ENCODE results near the gene FBLN5. TPM values are rescaled to one million over a fixed set of nuclear protein-coding genes. Genes with fewer than 3 reads are reported as not detected.

FBLN5 gene
- total RNA-seq, 1 experiment from 2014 or later = 1.0 TPM

GRCh38 chr14:91927191-91927590, 20.3 kb downstream of the FBLN5 start:
- Mint-ChIP-seq H3K27ac (no peak overlapping the region), H3K9me3 (no peaks in the 10 kb centered on the region), H3K27me3 (ENCODE audit: low read depth) (no peaks in the 10 kb centered on the region), H3K36me3 (ENCODE audit: insufficient read depth in 1 of 3, low read depth in 3 of 3) (no peaks in the 10 kb centered on the region), H3K4me3 (no peak overlapping the region), H3K4me1 (peaks cover 4 to 8% of the 10 kb centered on the region in 2 experiments; a peak in 3 of 4 replicates)
- Histone ChIP-seq H4K20me1 (ENCODE audit: control insufficient read depth, insufficient read depth, insufficient read length) (no peaks in the 10 kb centered on the region), H3K4me2 (ENCODE audit: insufficient read depth, insufficient read length, low read length) (no peak overlapping the region), H3K4ac (ENCODE audit: low read depth, low read length) (no peak overlapping the region), H3K56ac (ENCODE audit: insufficient read length, low read depth, low read length) (no peak overlapping the region), H3K9ac (ENCODE audit: extremely low read depth, insufficient read length, low read length) (no peak overlapping the region), H2AK5ac (ENCODE audit: insufficient read length, low read length) (no peak overlapping the region), H3K4me1 (ENCODE audit: insufficient read depth, low read length) (no peaks in the 10 kb centered on the region), H2AFZ (ENCODE audit: low read length) (no peak overlapping the region), H3K79me2 (ENCODE audit: insufficient read depth, low read length) (no peaks in the 10 kb centered on the region), H3K18ac (ENCODE audit: insufficient read length, low read depth, low read length) (no peak overlapping the region), H3K14ac (ENCODE audit: insufficient read depth, low read length) (no peak overlapping the region), H3K23me2 (ENCODE audit: insufficient read length, low read depth, low read length, poor library complexity, severe bottlenecking) (no peaks in the 10 kb centered on the region), H2BK15ac (ENCODE audit: low read depth, low read length) (no peak overlapping the region), H4K8ac (replicated peaks; ENCODE audit: insufficient read length, low read depth, low read length) (no peak overlapping the region), H2BK12ac (ENCODE audit: insufficient read length, low read depth, low read length) (no peak overlapping the region), H2BK20ac (ENCODE audit: low read depth, low read length, poor library complexity, severe bottlenecking) (no peak overlapping the region), H3K23ac (ENCODE audit: insufficient read length, low read depth, low read length) (no peak overlapping the region), H4K91ac (ENCODE audit: insufficient read length, low read depth, low read length) (no peak overlapping the region), H2BK120ac (ENCODE audit: low read depth, low read length, poor library complexity, severe bottlenecking) (no peak overlapping the region), H4K5ac (ENCODE audit: insufficient read length, low read depth, low read length) (no peak overlapping the region), H3T11ph (ENCODE audit: low read length) (no peak overlapping the region), H3K27ac (ENCODE audit: insufficient read length, low read depth, low read length) (no peak overlapping the region), H3K79me1 (ENCODE audit: insufficient read depth, low read depth, low read length, poor library complexity, severe bottlenecking) (no peaks in the 10 kb centered on the region), H3K27me3 (ENCODE audit: insufficient read depth, low read length) (no peaks in the 10 kb centered on the region), H2BK5ac (ENCODE audit: insufficient read length, low read length) (no peak overlapping the region), H3K9me3 (ENCODE audit: control insufficient read depth, low read depth, low read length) (no peaks in the 10 kb centered on the region)
- no peak for DNase-seq
- WGBS (ENCODE audit: extremely low coverage, insufficient read length, low lambda C conversion rate) = no CpG with 5 or more reads among the region's 3 CpGs
- no peak for TF ChIP-seq CTCF (conservative IDR thresholded peaks at IDR 0.05)

All from H9 (cell line).